ENCODE measurements around the gene MED13L. TPM values are rescaled to one million over a fixed set of nuclear protein-coding genes. Genes with fewer than 3 reads are reported as not detected.

The MED13L gene
- total and polyA plus RNA-seq, 12 donors = 9.4 to 76.5 (median 64.2) TPM

- Histone ChIP-seq H3K4me1 (no peaks in the 10 kb centered on the region), H3K27me3 (peaks cover 0 to 3% (median 0%) of the 10 kb centered on the region in 7 donors), H3K36me3 (no peaks in the 10 kb centered on the region), H3K9me3 (peaks cover 0 to 20% (median 10%) of the 10 kb centered on the region in 11 donors), H3K27ac (no peak overlapping the region), H3K4me3 (no peak overlapping the region)
- 89 to 92% methylated on average over 7 of the region's 7 CpGs for WGBS, 2 donors
- no peak for DNase-seq
- intact Hi-C loops (cut with DNase I) = no loop called here
- ATAC-seq = no peak
- TF ChIP-seq, protein P1, sequence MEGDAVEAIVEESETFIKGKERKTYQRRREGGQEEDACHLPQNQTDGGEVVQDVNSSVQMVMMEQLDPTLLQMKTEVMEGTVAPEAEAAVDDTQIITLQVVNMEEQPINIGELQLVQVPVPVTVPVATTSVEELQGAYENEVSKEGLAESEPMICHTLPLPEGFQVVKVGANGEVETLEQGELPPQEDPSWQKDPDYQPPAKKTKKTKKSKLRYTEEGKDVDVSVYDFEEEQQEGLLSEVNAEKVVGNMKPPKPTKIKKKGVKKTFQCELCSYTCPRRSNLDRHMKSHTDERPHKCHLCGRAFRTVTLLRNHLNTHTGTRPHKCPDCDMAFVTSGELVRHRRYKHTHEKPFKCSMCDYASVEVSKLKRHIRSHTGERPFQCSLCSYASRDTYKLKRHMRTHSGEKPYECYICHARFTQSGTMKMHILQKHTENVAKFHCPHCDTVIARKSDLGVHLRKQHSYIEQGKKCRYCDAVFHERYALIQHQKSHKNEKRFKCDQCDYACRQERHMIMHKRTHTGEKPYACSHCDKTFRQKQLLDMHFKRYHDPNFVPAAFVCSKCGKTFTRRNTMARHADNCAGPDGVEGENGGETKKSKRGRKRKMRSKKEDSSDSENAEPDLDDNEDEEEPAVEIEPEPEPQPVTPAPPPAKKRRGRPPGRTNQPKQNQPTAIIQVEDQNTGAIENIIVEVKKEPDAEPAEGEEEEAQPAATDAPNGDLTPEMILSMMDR (IDR thresholded peaks at IDR 0.05) = no peak
Measured at GRCh38 chr12:115943310-115943629, 334.2 kb downstream of the MED13L start.

- H3K4me1 ChIP-seq = no peaks in the 10 kb centered on the region
- ATAC-seq (no peak), DNase-seq (no peak)
- peaks cover 0 to 3% (median 0%) of the 10 kb centered on the region in 7 donors for H3K27me3 ChIP-seq
- WGBS, 2 donors = 79 to 93% methylated on average over 1 of the region's 1 CpG
- TF ChIP-seq, protein P1 (IDR thresholded peaks at IDR 0.05) = no peak
- intact Hi-C loops (cut with DNase I) = no loop called here
- H3K27ac ChIP-seq = no peak overlapping the region
- no peaks in the 10 kb centered on the region for H3K36me3 ChIP-seq
- H3K9me3 ChIP-seq = peaks cover 0 to 21% (median 10%) of the 10 kb centered on the region in 11 donors
- H3K4me3 ChIP-seq = no peak overlapping the region
Measured at GRCh38 chr12:115942346-115942745, 335.1 kb downstream of the MED13L start.

- Histone ChIP-seq H3K27ac (no peak overlapping the region), H3K4me1 (no peaks in the 10 kb centered on the region), H3K9me3 (peaks cover 0 to 21% (median 10%) of the 10 kb centered on the region in 11 donors), H3K27me3 (peaks cover 0 to 3% (median 0%) of the 10 kb centered on the region in 7 donors), H3K36me3 (no peaks in the 10 kb centered on the region), H3K4me3 (no peak overlapping the region)
- WGBS, 2 donors = 88 to 89% methylated on average over 5 of the region's 5 CpGs
- no peak for ATAC-seq
- intact Hi-C loops (cut with DNase I) = no loop called here
- TF ChIP-seq, protein P1 (IDR thresholded peaks at IDR 0.05) = no peak
- no peak for DNase-seq
Measured at GRCh38 chr12:115941362-115941761, 336.1 kb downstream of the MED13L start.

DNA sequence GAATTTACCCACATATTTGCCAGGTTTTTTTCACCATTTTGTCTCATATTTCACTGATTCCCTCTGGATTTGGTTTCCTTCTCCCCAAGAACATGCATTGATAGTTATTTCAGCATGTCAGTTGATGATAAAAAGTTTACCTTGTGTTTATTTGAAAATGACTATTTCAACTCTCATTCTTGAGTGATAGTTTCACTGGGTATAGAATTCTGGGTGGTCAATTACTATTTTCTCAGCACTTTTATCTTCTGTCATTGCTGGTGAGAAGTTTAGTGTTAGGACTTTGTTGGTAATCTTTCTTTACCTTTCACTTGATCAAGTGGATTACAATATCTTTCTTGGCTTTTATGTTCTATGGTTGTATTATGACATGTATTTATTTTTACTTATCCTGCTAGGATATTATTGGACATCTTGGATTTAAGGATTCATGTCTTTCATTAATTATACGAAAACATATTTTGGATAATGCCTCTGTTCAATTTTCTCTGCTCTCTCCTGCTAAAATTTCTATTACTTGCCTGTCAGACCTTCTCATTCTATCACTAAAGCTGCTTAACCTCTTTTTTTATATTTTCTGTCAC is 338.6 kb downstream of the MED13L start:
- TF ChIP-seq, protein P1 (IDR thresholded peaks at IDR 0.05) = no peak
- intact Hi-C loops (cut with DNase I) = no loop called here
- 78 to 90% methylated on average over 1 of the region's 1 CpG for WGBS, 2 donors

More for the DNA sequence above, 338.6 kb downstream of the MED13L start:
- no peak overlapping the region for H3K4me3 ChIP-seq
- ATAC-seq (no peak), DNase-seq (no peak)
- H3K9me3 ChIP-seq = peaks cover 0 to 21% (median 10%) of the 10 kb centered on the region in 11 donors
- no peaks in the 10 kb centered on the region for H3K4me1 ChIP-seq
- no peak overlapping the region for H3K27ac ChIP-seq
- no peaks in the 10 kb centered on the region for H3K36me3 ChIP-seq
- peaks cover 0 to 3% (median 0%) of the 10 kb centered on the region in 7 donors for H3K27me3 ChIP-seq

Measured in heart right ventricle (tissue), 16 donors.